ENCODE results near the gene PYHIN1.

DNA sequence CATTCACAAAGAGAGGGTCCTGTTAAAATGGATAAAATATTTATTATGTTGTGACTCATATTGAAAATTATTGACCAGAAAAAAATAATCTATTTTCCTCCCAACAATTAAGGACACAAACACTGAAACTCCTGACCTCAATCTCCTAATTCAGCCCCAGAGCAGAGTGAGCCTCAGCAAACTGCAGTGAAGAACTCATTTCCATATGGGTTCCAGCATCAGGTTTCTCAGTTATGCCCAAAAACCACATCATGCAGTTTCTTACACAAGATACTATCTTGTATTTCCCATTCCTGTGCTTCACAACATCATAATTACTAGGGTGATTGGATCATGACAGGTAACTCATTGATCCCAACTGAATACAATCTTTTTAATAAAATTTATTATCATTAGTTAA is 15.4 kb downstream of the PYHIN1 start:
- TF ChIP-seq, protein P1, sequence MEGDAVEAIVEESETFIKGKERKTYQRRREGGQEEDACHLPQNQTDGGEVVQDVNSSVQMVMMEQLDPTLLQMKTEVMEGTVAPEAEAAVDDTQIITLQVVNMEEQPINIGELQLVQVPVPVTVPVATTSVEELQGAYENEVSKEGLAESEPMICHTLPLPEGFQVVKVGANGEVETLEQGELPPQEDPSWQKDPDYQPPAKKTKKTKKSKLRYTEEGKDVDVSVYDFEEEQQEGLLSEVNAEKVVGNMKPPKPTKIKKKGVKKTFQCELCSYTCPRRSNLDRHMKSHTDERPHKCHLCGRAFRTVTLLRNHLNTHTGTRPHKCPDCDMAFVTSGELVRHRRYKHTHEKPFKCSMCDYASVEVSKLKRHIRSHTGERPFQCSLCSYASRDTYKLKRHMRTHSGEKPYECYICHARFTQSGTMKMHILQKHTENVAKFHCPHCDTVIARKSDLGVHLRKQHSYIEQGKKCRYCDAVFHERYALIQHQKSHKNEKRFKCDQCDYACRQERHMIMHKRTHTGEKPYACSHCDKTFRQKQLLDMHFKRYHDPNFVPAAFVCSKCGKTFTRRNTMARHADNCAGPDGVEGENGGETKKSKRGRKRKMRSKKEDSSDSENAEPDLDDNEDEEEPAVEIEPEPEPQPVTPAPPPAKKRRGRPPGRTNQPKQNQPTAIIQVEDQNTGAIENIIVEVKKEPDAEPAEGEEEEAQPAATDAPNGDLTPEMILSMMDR (IDR thresholded peaks at IDR 0.05) = no peak
- TF ChIP-seq EZH2phosphoT487 (IDR thresholded peaks at IDR 0.05; ENCODE audit: borderline replicate concordance, low read depth) (no peak), YY1 (IDR thresholded peaks at IDR 0.05; ENCODE audit: low read depth) (no peak), MAX (IDR thresholded peaks at IDR 0.05; ENCODE audit: low read depth) (no peak), USF1 (IDR thresholded peaks at IDR 0.05; ENCODE audit: borderline replicate concordance, low read depth) (no peak), SMC3 (IDR thresholded peaks at IDR 0.05; ENCODE audit: low read depth, low read length) (no peak), POLR2AphosphoS5 (IDR thresholded peaks at IDR 0.05; ENCODE audit: low read depth, low read length) (no peak), PBX3 (IDR thresholded peaks at IDR 0.05) (no peak)

Measured in SK-N-SH (cell line).